ENCODE data around the gene AEBP1.

AEBP1 gene

GRCh38 chr7:44085546-44085945 lies 18.6 kb upstream of the AEBP1 start:
- H3K4me3 ChIP-seq (replicated peaks in 1 of 2; ENCODE audit: low read depth in 2 of 2, low read length in 2 of 2): no peak overlapping the region
- TF ChIP-seq CTCF (IDR thresholded peaks at IDR 0.05; ENCODE audit: low read depth, low read length): no peak
- no peak for DNase-seq (ENCODE audit: low read depth in 2 of 2)

- H3K4me3 ChIP-seq (replicated peaks in 1 of 2; ENCODE audit: low read depth in 2 of 2, low read length in 2 of 2): no peak overlapping the region
- no peak for TF ChIP-seq CTCF (IDR thresholded peaks at IDR 0.05; ENCODE audit: low read depth, low read length)
- no peak for DNase-seq (ENCODE audit: low read depth in 2 of 2)
Observed at GRCh38 chr7:44086627-44087026, 17.5 kb upstream of the AEBP1 start.

- peak; percentile 91 to 93 for DNase-seq (ENCODE audit: low read depth in 2 of 2)
- H3K4me3 ChIP-seq (replicated peaks in 1 of 2; ENCODE audit: low read depth in 2 of 2, low read length in 2 of 2): peak overlapping the region in 1 of 2 donors; percentile 7
- TF ChIP-seq CTCF (IDR thresholded peaks at IDR 0.05; ENCODE audit: low read depth, low read length): no peak
Observed at GRCh38 chr7:44087911-44088838, 16.0 kb upstream of the AEBP1 start.

- H3K4me3 ChIP-seq (replicated peaks in 1 of 2; ENCODE audit: low read depth in 2 of 2, low read length in 2 of 2): no peak overlapping the region
- no peak for DNase-seq (ENCODE audit: low read depth in 2 of 2)
- no peak for TF ChIP-seq CTCF (IDR thresholded peaks at IDR 0.05; ENCODE audit: low read depth, low read length)
Observed at GRCh38 chr7:44093102-44093641, 11.0 kb upstream of the AEBP1 start.

- no peak for TF ChIP-seq CTCF (IDR thresholded peaks at IDR 0.05; ENCODE audit: low read depth, low read length)
- no peak for DNase-seq (ENCODE audit: low read depth in 2 of 2)
- no peak overlapping the region for H3K4me3 ChIP-seq (replicated peaks in 1 of 2; ENCODE audit: low read depth in 2 of 2, low read length in 2 of 2)
Observed at GRCh38 chr7:44094365-44094764, 9.8 kb upstream of the AEBP1 start.

- peak in 1 of 2 donors; percentile 48 for DNase-seq (ENCODE audit: low read depth in 2 of 2)
Observed at GRCh38 chr7:44094883-44095592, 9.1 kb upstream of the AEBP1 start.

More at GRCh38 chr7:44094883-44095592, 9.1 kb upstream of the AEBP1 start:
- H3K4me3 ChIP-seq (replicated peaks in 1 of 2; ENCODE audit: low read depth in 2 of 2, low read length in 2 of 2): no peak overlapping the region
- TF ChIP-seq CTCF (IDR thresholded peaks at IDR 0.05; ENCODE audit: low read depth, low read length): no peak

Measured in cardiac fibroblast (primary cell).